Endothelial cell of umbilical vein (primary cell): ENCODE measurements around the gene TMOD1. TPM values are rescaled to one million over a fixed set of nuclear protein-coding genes. Genes with fewer than 3 reads are reported as not detected.

Source experiments
- BruUV-seq: library from RNA; stranded (reverse); fragments of 400-500 nt; replicated peaks from 2 replicates; lab custom pipeline; 2021; lab: Mats Ljungman, UMichigan
- CTCF ChIA-PET: fragments of 300-600, 350-600 bp; sonication (Branson Sonifier 250); formaldehyde crosslinking; loops from one replicate; lab custom pipeline; 2021; ENCODE audit warnings: antibody characterized with exemption, inconsistent platforms; lab: Charles Lee
- POLR2A ChIA-PET: fragments of 300-600, 350-600 bp; sonication (Branson Sonifier 250); formaldehyde crosslinking; loops from one replicate; lab custom pipeline; 2021; ENCODE audit warnings: antibody characterized with exemption, inconsistent platforms; lab: Charles Lee
- DNase-seq: peaks from one replicate; pipeline ENCODE4 v3.0.0-alpha.2; 2011; ENCODE audit warnings: low read depth, low spot score
- FAIRE-seq: peaks from 2 replicates; lab custom pipeline; 2011; peaks lifted over from hg19 to GRCh38; lab: Jason Lieb, UNC
- H2AFZ ChIP-seq: 2 replicates; pipeline ENCODE4 v1.6.0; 2012; ENCODE audit warnings: low read depth, low read length, control low read depth, inconsistent platforms
- H3K27ac ChIP-seq: 2 replicates; pipeline ENCODE4 v1.5.1; 2011; ENCODE audit warnings: low read depth, mild to moderate bottlenecking, control low read depth, low read length, moderate library complexity; ENCODE audit not compliant: insufficient read depth
- H3K27me3 ChIP-seq, 2 experiments: 2 replicates each; pipeline versions ENCODE4 v1.6.0 to v1.6.1; 2011; ENCODE audit warnings: low read length in 2 of 2, mixed read lengths in 1 of 2; ENCODE audit not compliant: control insufficient read depth in 2 of 2, insufficient read depth in 2 of 2
- H3K36me3 ChIP-seq, 2 experiments: 2 replicates in 1 of 2; 3 replicates in 1 of 2; pipeline ENCODE4 v1.5.1; 2011; ENCODE audit warnings: low read length in 2 of 2, mild to moderate bottlenecking in 1 of 2, moderate library complexity in 1 of 2; ENCODE audit not compliant: control insufficient read depth in 2 of 2, insufficient read depth in 2 of 2; ENCODE audit errors: extremely low read depth in 1 of 2
- H3K4me1 ChIP-seq: 3 replicates; pipeline ENCODE4 v1.5.1; 2011; ENCODE audit warnings: mild to moderate bottlenecking, low read length; ENCODE audit not compliant: control insufficient read depth, insufficient read depth; ENCODE audit errors: extremely low read depth
- H3K4me2 ChIP-seq: 2 replicates; pipeline ENCODE4 v1.6.1; 2011; ENCODE audit warnings: low read length, control low read depth, mixed read lengths; ENCODE audit not compliant: insufficient read depth
- H3K4me3 ChIP-seq, 3 experiments: fragments of 200-600 bp in 1 of 3; sonication (generic), shearing (Covaris generic) in 1 of 3; replicated peaks in 1 of 3; 2 replicates each; pipeline ENCODE4 v1.5.1; 2011 to 2016; ENCODE audit warnings: control low read depth in 3 of 3, low read length in 3 of 3, mild to moderate bottlenecking in 2 of 3, inconsistent platforms in 1 of 3, low read depth in 1 of 3, moderate library complexity in 1 of 3; ENCODE audit not compliant: insufficient read depth in 1 of 3
- H3K79me2 ChIP-seq: 2 replicates; pipeline ENCODE4 v1.6.0; 2012; ENCODE audit warnings: low read length, inconsistent platforms; ENCODE audit not compliant: control insufficient read depth, insufficient read depth
- H3K9ac ChIP-seq: replicated peaks from 2 replicates; pipeline ENCODE3; 2011; ENCODE audit warnings: low read length, control low read depth; ENCODE audit not compliant: insufficient read depth; ENCODE audit errors: extremely low read depth
- H3K9me1 ChIP-seq: replicated peaks from 3 replicates; pipeline ENCODE4 v1.6.0; 2011; ENCODE audit warnings: mild to moderate bottlenecking, low read length; ENCODE audit not compliant: control insufficient read depth, insufficient read depth; ENCODE audit errors: extremely low read depth
- H3K9me3 ChIP-seq: replicated peaks from 2 replicates; pipeline ENCODE4 v1.5.1; 2012; ENCODE audit warnings: low read length, inconsistent platforms; ENCODE audit not compliant: control insufficient read depth, insufficient read depth
- H4K20me1 ChIP-seq: replicated peaks from 2 replicates; pipeline ENCODE3; 2011; ENCODE audit warnings: mild to moderate bottlenecking, low read length; ENCODE audit not compliant: control insufficient read depth, insufficient read depth; ENCODE audit errors: extremely low read depth
- CTCF ChIP-seq, 2 donors: IDR thresholded peaks; 1 replicate in 1 of 2; 2 replicates in 1 of 2; pipeline ENCODE4 v1.5.1; 2011; ENCODE audit warnings: low read length in 2 of 2, mild to moderate bottlenecking in 2 of 2, moderate library complexity in 2 of 2, control low read depth in 1 of 2, inconsistent platforms in 1 of 2, low read depth in 1 of 2; ENCODE audit not compliant: insufficient read depth in 1 of 2; ENCODE audit errors: extremely low read depth in 1 of 2
- EZH2 ChIP-seq: IDR thresholded peaks from 2 replicates; pipeline ENCODE4 v1.6.1; 2012; ENCODE audit warnings: borderline replicate concordance, low read depth, mild to moderate bottlenecking, moderate library complexity, low read length, inconsistent platforms; ENCODE audit not compliant: severe bottlenecking
- FOS ChIP-seq: IDR thresholded peaks from 2 replicates; pipeline ENCODE4 v1.6.1; 2011; ENCODE audit warnings: mild to moderate bottlenecking, low read length, moderate library complexity, borderline replicate concordance; ENCODE audit not compliant: insufficient read depth
- GATA2 ChIP-seq: IDR thresholded peaks from 2 replicates; pipeline ENCODE4 v1.7.0; 2011; ENCODE audit warnings: low read depth, mild to moderate bottlenecking, moderate library complexity, mixed read lengths, low read length; ENCODE audit not compliant: insufficient read length, insufficient read depth
- JUN ChIP-seq: IDR thresholded peaks from 2 replicates; pipeline ENCODE4 v1.6.1; 2011; ENCODE audit warnings: borderline replicate concordance, low read depth; ENCODE audit not compliant: insufficient read length, insufficient read depth
- MAX ChIP-seq: IDR thresholded peaks from 2 replicates; pipeline ENCODE4 v1.6.1; 2011; ENCODE audit not compliant: insufficient read depth, insufficient read length
- MYC ChIP-seq: IDR thresholded peaks from one replicate; pipeline ENCODE4 v1.6.1; 2011; ENCODE audit warnings: mild to moderate bottlenecking, low read depth, low read length
- POLR2A ChIP-seq: IDR thresholded peaks from 2 replicates; pipeline ENCODE4 v1.6.1; 2012; ENCODE audit warnings: low read depth, mild to moderate bottlenecking, control low read depth, low read length
- POLR2AphosphoS5 ChIP-seq: IDR thresholded peaks from 2 replicates; pipeline ENCODE4 v1.6.1; 2012; ENCODE audit warnings: low read depth, mild to moderate bottlenecking, control low read depth, low read length, moderate library complexity; ENCODE audit not compliant: insufficient read depth
- dilution Hi-C: fragments of 300-500 bp; cut with MboI; formaldehyde crosslinking; loops from one replicate; pipeline ENCODE4 v1.15.0; 2019; ENCODE audit warnings: low sequenced_read_pairs; ENCODE audit not compliant: extremely low pct_ligation_motif_present
- intact Hi-C: fragments of 100-400 bp; cut with micrococcal nuclease; formaldehyde crosslinking; loops from one replicate; pipeline ENCODE4 v1.10.0; 2022
- polyA plus RNA-seq, 4 experiments: library from polyadenylated mRNA; depleted of rRNA in 3 of 4; stranded (reverse) in 3 of 4; unstranded in 1 of 4; fragments of >200 nt; gene quantifications; 2 replicates each; pipeline versions ENCODE4 v1.2.1 to v1.2.3, GENCODE V29; 2011 to 2012; ENCODE audit warnings: missing spikeins in 1 of 4
- total RNA-seq: library from RNA; stranded (reverse); gene quantifications from 2 replicates; pipeline ENCODE4 v1.2.3, GENCODE V29; 2021

Gene TMOD1
- total and polyA plus RNA-seq, 2 donors (not counting 3 experiments of a cell fraction or from before 2014, with no cell fraction given): 0.26 to 1.4 TPM

GRCh38 chr9:97503862-97504210, 2.4 kb downstream of the TMOD1 start:
- ChIA-PET CTCF (interaction anchor here (1.1 to 4.6 kb wide), 3 partner anchors 17 to 112 kb away, joined by 3 to 51 read pairs (median 4); no protein-coding TSS in a partner anchor), POLR2A (interaction anchor here (0.6 kb wide), 1 partner anchor 1051 kb away, joined by 5 read pairs; no protein-coding TSS in a partner anchor)
- no peak overlapping the region for H2AFZ ChIP-seq
- H3K79me2 ChIP-seq: no peaks in the 10 kb centered on the region
- DNase-seq (no peak), FAIRE-seq (no peak)
- H4K20me1 ChIP-seq: no peaks in the 10 kb centered on the region
- dilution Hi-C loops (no loop called here), intact Hi-C loops (no loop called here)
- peaks cover 53 to 75% of the 10 kb centered on the region in 2 experiments for H3K27me3 ChIP-seq
- H3K9me1 ChIP-seq: no peaks in the 10 kb centered on the region
- no peak overlapping the region for H3K4me3 ChIP-seq
- H3K4me2 ChIP-seq: no peak overlapping the region
- no peak overlapping the region for H3K27ac ChIP-seq
- H3K36me3 ChIP-seq: no peaks in the 10 kb centered on the region
- BruUV-seq: no TSS peak
- H3K4me1 ChIP-seq: peaks cover 7% of the 10 kb centered on the region
- H3K9me3 ChIP-seq: no peaks in the 10 kb centered on the region
- TF ChIP-seq CTCF (IDR thresholded peaks at IDR 0.05; ENCODE audit: extremely low read depth in 1 of 2, insufficient read depth in 1 of 2, low read depth in 1 of 2, low read length in 2 of 2) (no peak), MYC (no peak), POLR2A (no peak), FOS (no peak), GATA2 (no peak), MAX (no peak), JUN (no peak), POLR2AphosphoS5 (no peak), EZH2 (no peak)
- no peak overlapping the region for H3K9ac ChIP-seq
